Measurements from ENCODE around the gene PLSCR5.

DNA sequence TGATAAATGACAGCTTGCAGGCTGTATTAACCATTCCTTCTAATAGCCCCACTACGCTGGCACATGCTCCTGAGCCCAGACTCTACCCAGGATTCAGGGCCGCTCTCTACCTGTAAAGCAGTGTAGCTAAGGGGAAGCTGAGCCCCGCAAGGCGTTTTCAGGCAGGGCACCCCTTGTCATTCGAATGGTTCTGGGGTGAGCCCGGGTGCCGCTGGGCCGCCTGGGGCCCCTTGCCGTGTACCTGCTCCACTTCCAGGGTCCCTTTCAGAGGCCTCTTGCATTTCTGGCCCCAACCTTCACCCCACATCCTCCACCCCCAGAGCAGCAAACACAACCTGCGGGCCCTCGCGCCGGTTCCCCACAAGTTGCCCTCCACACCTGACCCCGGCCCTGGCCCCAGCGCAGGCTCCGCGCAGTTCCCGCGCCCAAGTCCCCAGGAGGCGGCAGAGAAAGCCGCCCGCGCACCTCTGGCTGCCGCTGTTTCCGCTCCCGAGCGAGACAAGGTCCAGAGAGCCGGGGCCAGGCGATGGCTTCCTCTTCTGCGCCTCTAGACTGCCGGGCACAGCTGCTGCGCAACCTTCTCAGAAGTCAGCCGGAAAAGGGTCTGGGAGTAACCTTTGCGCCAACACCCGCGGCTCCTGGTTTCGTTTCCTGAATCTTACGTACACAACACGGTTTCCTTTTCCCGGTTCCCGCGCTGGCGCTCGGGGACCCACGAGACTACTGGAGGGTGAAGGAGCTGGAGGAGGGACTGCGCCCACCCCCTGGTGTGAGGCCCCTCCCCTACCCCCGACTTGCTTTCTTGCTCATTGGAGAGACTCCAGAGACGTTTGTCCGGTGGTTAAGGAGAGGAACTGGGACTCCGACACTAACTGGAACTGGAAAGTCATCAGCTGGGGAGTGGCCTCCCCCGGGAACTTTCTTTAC, 60.9 kb downstream of the PLSCR5 start, which contains the start of gene PLSCR1:
- TF ChIP-seq YY1 (IDR thresholded peaks at IDR 0.05) (peak; percentile 84), CTCF (IDR thresholded peaks at IDR 0.05; ENCODE audit: low read depth, low read length, missing input control) (no peak), FOXA1 (IDR thresholded peaks at IDR 0.05) (no peak)
- TF ChIP-seq, protein P1, sequence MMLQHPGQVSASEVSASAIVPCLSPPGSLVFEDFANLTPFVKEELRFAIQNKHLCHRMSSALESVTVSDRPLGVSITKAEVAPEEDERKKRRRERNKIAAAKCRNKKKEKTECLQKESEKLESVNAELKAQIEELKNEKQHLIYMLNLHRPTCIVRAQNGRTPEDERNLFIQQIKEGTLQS (IDR thresholded peaks at IDR 0.05): peak; percentile 22
- TF ChIP-seq, protein P2, sequence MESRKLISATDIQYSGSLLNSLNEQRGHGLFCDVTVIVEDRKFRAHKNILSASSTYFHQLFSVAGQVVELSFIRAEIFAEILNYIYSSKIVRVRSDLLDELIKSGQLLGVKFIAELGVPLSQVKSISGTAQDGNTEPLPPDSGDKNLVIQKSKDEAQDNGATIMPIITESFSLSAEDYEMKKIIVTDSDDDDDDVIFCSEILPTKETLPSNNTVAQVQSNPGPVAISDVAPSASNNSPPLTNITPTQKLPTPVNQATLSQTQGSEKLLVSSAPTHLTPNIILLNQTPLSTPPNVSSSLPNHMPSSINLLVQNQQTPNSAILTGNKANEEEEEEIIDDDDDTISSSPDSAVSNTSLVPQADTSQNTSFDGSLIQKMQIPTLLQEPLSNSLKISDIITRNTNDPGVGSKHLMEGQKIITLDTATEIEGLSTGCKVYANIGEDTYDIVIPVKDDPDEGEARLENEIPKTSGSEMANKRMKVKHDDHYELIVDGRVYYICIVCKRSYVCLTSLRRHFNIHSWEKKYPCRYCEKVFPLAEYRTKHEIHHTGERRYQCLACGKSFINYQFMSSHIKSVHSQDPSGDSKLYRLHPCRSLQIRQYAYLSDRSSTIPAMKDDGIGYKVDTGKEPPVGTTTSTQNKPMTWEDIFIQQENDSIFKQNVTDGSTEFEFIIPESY (IDR thresholded peaks at IDR 0.05): peak; percentile 92

Measured in liver (tissue), 3 donors.